GM19395 (cell line): ENCODE measurements around the gene GJB4.
"Not testable (repeated sequence)": the region's sequence is repeated elsewhere in the genome, so short reads cannot be mapped to it uniquely, and the experiment has no call there.

Experiments used
- ATAC-seq: cut with Tn5 transposase; IDR thresholded peaks from one replicate; pipeline ENCODE4 v1.9.1; 2021; ENCODE audit warnings: mild to moderate bottlenecking, moderate library complexity; ENCODE audit not compliant: unreplicated experiment

GJB4 gene

DNA sequence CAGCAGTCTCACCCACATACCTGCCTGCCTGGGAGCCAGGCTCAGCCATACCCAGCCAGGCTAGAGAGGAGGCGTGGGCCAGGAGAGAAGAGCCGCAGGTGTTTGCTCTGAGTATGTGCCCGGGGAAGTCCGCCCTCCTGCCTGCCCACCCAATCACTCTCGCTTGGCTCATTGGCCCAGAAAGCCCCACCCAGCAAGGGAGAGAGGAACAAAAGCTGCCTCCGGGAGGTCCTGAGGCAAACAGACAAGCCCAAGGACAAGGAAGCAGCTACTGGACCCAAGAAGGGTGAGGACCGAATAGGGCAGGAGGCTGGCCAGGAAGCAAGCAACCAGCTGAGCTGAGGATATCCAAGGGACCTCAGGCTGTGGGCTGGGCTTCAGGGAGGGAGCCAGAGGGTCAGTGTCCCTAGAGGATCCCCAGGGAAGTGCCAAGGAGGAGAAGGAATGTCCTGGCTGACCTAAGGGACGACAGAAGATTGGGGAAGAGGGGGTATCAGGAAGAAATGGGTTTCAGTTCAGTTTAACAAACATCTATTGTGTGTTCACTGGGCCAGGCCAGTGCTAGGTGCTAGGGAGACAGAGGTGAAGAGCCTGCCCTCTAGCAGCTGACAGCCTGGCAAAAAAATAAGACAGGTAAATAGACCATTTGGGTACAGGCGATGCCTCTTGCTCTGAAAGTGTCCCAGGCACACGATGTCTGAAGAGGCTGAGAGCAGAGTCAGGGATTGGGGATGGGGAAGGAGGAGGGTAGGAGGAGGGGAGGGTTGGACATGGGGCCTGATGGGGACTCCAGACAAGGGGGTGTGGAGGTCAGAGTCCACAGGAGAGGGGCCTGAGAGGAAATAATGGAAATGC lies at the start of gene GJB4:
TSS of gene GJB4 (plus strand) at position 238 of the 855 bp plus-strand sequence. CDS start 1,515 bp downstream, outside the sequence.
- no peak for ATAC-seq

DNA sequence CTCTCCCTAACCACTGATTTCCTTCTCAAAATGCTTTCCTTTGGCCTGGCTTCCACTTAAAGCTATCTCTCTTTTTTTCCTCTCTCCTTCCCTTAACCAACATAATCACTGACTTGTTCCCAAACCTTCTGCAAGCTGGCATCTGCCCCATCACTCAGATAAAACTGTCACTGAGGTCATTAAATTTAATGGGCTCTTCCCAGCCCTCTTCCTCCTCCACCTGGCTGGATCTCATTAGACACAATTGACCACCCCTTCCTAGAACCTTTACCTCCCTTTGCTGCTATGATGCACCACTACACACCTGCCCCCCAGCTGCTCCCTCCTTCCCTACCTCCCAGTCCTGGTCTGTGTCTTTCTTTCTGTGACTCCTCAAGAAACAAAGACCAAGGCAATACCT lies 48.7 kb upstream of the GJB4 start:
- ATAC-seq, result no peak

DNA sequence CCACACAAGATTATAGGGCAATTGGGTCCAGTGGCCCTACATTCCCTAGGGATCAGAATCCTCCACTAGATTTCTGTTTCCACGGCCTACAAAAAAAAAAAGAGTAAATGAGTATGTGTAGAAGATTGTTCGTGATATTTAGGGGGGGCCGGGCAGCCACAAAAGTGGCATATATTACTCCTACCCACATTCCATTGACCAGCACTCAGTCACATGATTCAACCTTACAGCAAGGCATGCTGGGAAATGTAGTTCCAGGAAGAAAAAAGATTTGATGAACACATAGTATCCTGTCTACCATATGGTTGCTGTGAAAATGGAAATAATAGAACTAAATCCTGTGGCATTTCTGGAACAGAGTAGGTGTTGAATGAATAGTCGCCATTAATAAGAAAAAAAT lies 48.1 kb upstream of the GJB4 start:
- ATAC-seq, result no peak

DNA sequence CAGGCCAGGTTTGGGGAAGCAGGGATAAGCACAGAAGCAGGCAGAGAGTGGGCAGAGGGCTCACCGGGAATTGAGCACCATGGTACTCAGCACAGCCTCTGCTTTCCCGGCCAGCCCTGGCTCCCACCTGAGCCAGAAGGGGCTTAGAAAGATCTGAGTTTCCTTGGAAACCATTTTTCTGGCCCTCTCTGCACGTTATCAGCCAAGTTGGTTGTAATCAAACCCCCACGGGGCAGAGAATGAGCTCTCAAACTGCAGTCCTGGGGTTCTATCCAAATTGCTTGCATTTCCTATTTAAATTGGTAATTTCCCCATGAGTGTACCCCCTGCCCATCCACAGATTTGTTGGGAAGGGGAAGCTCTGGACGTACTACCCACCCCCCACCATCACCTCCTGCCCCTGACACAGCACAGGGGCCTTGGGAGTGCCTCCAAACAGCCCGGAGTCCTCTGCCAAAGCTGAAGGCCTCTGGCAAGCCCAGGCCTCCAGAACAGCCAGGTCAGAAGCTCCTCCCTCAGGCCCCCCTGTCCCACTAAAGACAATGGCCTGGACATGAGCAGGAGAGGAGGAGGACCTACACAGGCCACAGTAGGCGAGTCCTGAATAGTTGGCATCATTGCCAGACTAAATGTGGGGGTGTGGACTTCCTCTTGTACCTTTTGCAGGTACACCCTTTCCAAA lies 47.4 kb upstream of the GJB4 start:
- no peak for ATAC-seq

DNA sequence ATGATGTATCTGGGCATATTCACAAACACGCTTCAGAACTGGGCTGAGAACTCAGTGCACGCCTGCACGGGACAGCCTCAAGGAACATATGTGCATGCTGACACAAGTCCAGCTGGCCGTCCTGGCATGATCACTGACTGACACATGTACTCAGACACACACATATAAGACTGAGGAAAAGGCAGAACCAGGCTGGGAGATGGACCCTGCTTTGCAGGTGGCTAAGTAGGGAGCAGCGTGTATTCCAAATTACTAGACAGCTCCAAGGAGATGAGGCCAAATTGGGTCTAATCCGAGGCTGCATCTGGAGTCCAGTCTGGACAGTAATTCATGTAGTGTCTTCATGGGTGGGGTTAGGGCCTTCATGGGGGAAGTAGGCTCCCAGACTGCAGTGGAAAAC lies 46.1 kb upstream of the GJB4 start:
- ATAC-seq, result no peak

DNA sequence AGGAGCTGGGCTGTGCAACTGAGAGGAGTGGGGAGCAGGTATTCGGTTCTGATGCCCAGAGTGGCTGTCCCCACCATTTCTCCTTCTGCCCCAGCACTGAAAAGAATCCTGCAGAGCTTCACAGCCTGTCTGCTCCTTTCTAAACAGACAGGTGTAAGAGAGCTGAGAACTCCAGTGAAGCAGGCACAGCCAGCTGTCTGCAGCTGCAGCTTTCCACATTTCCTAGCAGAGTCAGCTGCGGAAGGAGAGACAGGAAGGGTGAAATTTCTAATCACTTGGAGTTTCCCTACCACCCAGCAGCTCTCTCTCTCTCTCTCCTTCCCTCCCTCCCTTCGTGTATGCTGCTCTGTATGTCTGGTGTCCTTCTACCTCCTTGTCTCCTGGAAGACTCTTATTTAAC lies 45.2 kb upstream of the GJB4 start:
- ATAC-seq, result no peak

DNA sequence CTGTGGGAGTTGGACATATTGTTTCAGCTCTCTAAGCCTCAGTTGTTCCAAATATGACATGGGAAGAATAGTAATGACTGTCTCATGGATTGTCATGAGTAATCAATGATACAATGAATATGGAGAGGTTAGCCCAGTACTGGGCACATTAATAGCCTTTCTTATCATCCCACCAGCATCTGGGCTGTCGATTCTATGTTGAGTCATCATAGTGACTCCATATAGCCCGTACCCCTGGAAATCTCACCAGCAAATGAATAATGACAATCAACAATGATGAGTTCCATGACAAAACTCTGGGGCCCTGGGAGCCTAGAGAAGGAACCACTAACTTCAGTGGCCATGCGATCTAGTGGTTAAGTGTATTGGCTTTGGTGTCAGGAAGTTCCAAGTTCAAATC lies 44.4 kb upstream of the GJB4 start:
- no peak for ATAC-seq

DNA sequence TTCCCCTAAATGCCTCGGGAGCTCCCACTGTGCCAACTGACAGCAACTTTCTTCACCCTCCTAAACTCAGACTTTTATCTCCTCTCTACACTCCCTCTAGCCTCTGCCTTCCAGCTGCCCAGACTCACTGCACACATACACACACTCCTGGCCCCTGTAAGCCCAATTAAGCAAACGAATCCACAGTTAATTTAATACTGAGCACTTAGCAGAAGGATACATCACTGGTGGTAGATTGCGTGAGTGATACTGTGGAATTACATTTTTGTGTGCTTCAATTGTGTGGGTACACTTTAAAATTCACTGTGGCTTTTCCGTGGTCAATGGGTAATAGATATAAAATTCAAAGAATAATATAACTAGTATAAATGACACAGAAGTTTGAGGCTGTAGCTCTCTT lies 38.3 kb upstream of the GJB4 start:
- ATAC-seq, result no peak

DNA sequence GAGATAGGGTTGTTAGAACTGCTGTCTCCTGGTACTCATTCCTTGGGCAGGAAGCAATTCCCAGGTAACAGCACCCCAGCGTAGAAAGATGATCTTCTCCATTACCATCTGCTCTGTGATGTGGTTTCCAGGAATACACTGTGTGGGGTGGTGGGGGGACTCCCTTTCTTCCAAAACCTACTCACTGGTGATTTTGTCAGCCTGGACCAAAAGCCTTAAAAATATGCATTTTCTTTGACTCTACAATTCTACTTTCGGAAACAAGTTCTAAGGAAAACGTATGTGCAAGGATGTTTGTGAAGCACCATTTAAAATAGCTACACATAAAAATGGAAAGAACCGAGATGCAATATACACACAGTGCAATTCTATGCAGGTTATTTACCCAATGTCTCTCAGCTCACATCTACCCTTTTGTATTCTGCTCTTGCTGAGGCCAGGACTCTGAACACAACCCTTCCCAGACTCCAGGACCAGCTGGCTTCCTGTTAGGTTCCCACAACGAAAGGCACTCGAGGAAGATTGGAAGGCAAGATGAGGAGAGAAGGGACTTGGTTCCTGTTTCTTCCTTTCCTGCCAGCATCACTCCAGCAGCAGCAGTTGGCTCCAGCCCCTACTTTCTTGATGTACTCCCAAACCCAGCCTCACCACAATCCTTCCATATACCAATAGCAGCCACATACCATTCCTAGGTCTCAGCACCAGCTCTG lies 37.7 kb upstream of the GJB4 start:
- no peak for ATAC-seq

DNA sequence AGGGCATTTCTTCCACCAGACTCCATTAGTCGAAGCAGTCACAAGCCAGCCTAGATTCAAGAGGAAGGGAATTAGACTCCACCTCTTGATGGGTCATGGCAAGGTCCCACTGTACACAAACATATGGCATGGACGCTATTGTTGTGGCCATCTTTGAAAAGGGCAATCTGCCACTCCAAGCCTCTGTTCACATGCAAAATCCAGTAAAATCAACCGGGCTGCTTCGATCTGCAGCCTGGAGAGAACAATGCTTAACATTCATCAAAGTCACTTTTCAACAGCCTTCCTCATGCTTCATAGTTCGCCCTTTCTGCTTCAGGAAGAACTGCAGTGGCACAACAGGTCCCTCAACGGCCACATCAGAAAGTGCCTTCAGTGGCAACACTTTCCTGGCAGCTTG lies 32.7 kb upstream of the GJB4 start:
- ATAC-seq, result no peak

DNA sequence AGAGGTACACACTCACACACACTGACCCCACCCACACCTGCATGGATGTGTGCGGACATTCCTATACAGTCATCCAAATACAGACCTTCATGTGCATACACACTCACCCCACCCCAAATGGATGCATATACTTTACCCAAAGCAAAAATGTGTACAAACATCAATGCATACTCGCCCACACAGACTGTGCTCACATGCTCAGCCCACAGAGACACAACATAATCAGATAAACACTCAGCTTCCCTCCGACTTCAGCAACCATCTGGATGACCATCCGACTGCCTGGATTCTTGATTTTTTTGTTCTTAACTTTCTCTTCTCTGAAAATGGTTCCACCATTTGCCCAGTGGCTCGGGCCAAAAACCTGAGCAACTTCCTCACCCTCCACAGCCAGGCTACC lies 29.1 kb upstream of the GJB4 start:
- no peak for ATAC-seq

DNA sequence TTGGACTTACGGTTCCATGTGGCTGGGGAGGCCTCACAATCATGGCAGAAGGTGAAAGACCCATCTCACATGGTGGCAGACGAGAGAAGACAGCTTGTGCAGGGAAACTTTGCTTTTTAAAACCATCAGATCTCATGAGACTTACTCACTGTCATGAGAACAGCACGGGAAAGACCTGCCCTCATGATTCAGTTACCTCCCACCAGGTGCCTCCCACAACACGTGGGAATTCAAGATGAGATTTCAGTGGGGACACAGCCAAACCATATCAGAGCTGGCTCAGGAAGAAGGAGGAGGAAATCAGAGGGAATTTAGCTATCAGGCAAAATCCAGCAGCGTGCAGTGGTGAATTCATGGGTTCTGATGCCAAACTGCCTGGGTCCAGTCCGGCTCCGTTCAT lies 26.7 kb upstream of the GJB4 start:
- ATAC-seq, result not testable (repeated sequence)

DNA sequence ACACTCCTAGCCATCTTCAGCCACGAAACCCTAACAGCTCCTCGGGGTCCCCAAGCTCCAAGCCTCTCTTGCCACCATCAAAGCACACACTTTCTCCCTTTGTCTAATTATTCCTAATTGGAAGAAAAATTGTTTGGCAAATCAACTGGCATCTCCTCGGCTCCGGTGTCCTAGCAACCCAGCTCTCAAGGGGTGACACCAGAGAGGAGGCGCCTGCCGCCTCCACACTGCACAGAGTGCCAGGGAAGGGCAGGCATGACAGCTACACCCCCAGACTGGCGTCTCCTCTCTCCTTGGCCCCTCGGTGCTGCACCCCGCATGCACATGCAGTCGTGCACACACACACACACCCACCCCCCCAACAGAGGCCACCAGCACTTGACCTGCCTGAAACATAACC lies 22.8 kb upstream of the GJB4 start:
- ATAC-seq, result no peak

DNA sequence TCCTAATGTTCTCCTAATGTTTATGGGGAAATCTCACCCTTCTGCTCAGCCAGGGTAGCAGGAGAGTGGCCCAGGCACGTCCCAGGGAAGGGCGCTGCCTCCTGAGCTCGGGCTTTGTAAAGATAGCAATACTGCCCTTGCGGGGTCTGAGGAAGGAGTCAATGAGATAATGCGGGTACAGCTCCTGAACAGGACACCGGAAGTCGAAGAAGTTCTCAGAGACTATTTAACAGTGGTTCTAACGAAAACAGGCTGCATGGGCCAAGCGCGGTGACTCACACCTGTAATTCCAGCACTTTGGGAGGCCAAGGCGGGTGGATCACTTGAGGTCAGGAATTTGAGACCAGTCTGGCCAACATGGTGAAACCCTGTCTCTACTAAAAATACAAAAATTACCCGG lies 22.3 kb upstream of the GJB4 start:
- ATAC-seq, result not testable (repeated sequence)

DNA sequence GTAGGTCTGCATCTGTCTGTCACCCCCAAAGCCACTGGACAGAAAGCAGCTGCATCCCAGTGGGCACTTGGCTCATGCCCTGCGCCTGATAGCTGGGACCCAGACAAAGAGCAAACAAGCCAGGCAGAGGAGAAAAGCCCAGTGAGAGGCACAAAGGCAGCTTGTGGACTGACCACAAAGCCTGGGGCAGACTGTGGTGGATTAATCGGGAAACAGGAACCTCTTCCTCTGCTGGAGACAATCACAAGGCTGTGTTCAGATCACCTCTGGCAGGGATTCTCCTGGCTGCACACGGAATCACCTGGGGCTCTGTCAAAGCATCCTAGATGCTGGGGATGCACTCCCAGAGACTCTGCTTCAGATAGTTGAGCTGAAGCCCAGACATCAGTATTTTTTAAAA lies 19.9 kb upstream of the GJB4 start:
- ATAC-seq, result no peak

DNA sequence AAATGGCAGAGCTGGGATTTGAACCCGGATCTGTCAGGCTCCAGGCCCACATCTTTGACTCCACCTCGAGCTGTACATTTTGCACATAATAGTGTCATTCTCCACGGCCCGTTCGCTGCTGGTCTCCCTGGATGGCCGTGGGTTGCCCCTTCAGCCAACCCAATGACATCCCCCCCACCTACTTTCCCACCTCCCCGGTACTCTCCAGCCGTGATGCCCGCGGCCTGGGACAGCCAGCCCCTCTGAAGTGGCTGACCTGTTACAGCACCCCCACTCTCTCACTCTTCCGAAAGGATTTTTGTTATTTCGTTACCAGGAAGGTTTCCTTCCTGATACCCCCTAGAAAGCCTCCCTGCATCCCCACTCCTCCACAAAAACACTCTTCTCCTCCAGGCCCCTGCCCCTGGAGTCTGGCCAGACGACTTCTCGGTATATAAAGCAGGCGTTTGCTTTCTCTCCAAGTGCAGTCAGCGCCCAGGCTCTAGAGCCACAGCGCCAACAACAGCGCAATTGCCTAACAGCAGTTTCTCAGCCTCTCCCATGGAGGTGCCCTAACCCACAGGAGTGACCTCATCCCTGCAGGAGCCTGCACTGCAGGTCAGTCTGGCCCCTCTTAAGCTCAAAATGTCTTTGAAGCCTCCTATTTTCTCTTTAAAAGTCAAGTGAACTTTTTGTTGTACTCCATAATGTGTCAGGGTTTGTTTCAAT lies 19.2 kb upstream of the GJB4 start:
- ATAC-seq, result no peak

DNA sequence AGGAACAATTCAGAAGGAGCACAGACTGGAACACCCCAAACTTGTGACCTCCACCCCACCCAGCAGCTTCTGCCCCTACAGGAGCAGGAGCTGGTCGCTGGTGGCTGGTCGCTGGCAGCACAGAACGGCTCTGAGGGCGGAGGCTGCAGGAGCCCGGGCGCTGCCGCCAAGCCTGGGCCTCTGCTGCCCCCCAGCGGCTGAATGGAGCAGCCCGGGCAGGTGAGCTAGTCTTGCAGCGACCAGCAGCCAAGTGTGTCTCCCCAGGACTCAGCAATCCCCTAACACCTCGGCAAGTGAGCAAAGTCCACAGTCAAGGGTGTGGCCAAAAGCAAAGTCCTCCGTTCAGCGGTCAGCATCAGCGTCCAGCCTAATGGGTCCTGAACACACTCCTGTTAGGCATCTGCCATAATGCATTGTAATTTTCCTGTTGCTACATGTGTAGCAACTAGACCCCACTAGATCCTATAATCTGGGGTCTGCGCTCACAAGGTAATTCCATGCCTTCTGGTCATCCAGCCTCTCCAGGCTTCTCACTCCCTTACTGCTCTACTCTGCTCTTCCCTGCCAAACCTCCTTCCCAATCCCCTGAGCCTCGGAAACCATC lies 16.8 kb upstream of the GJB4 start:
- peak; percentile 56 for ATAC-seq

DNA sequence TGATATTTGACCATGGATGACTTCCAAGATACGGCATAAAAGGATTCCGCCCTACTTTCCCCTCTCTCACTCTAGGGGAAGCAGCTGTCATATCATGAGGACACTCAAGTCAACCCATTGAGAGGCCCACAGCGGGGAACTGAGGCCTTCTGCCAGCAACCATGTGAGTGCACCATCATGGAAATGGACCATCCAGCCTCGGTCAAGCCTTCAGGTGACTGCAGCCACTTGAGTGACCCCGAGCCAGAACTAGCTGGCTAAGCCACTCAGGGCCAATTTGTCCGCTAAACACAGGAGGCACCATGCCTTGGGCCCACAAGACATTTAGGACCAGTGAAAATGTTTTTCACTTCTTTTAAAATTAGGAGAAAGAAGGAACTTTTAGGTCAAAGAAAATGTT lies 15.8 kb upstream of the GJB4 start:
- ATAC-seq, result no peak

DNA sequence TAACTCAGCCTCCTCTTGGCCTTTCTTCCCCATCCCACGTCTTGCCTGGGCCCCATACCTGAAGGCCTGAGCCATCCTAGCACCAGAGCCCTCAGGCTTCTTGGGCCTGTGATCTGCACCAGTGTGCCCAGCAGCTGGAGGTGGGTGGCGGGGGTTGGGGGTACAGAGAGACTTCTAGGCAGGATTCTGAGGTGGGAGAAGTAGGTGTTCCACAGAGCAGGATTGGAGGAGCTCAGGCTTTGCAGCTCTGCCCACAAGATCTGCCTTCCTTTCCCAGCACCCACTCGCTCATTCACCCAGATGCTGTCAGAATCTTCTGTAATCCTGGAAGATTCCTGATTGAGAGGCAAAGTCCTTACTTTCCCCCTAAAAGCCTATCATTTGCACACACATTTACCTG lies 14.7 kb upstream of the GJB4 start:
- ATAC-seq, result no peak

DNA sequence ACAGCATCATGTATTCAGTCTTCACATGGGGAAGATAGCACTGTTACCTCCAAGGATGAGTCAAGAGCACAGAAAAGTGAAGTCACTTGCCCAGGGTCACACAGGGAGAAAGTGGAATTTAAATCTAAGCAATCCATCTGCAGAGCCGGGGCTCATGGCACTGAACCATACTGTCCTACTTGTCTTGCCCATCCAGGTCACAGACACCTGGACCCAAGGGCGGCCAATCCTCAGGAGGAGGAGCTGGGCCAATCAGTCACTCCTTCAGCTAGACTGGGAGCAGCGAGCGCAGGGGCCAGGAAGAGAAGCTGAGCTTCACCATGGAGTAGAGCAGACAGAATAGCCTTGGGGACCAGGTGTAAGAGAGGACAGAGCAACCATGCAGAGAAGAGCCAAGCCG lies 13.9 kb upstream of the GJB4 start:
- no peak for ATAC-seq

DNA sequence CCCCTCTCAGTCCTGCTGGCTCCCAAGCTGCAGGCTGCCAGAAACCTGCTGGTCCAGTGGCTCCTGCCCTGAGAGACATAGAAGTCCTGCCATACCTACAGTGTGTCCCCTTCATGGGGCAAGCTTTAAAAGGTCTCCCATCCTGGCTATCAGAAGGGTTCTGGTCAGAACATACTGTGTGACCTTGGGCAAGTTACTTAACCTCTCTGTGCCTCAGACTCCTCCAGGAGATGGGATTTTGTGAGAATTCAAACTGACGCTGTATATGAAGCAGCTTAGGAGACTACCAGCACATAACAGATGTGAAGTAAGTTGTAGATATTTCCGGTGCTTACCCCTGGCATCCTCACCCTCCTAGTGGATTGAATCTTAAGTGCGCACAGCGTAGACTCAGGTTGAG lies 13.4 kb upstream of the GJB4 start:
- ATAC-seq, result no peak
